CD4-positive, alpha-beta T cell (primary cell): Measurements from ENCODE around the gene ITGA4. TPM values are rescaled to one million over a fixed set of nuclear protein-coding genes. Genes with fewer than 3 reads are reported as not detected.

Experiments used
- ATAC-seq: fragments of 200-7000 bp; cut with Tn5 transposase; one replicate; pipeline ENCODE4 v1.10.0; 2022; ENCODE audit warnings: mild to moderate bottlenecking; ENCODE audit not compliant: poor library complexity
- CTCF ChIA-PET: fragments of 350-600 bp; sonication (Branson Sonifier 250); formaldehyde crosslinking; loops from one replicate; lab custom pipeline; 2021; ENCODE audit warnings: antibody characterized with exemption, inconsistent platforms; lab: Charles Lee
- POLR2A ChIA-PET: fragments of 350-600 bp; sonication (Branson Sonifier 250); formaldehyde crosslinking; loops from one replicate; lab custom pipeline; 2021; ENCODE audit warnings: antibody characterized with exemption, inconsistent platforms; lab: Charles Lee
- DNase-seq, 14 experiments: peaks; one replicate each; pipeline ENCODE4 v3.0.0-alpha.2; 2013 to 2020; ENCODE audit warnings: mixed read lengths in 2 of 14
- H3K27ac ChIP-seq, 2 donors: one replicate each; pipeline versions ENCODE4 v1.5.1 to v1.7.0; 2013; ENCODE audit warnings: low read length in 2 of 2, low read depth in 1 of 2, mild to moderate bottlenecking in 1 of 2
- H3K27me3 ChIP-seq, 2 experiments: 1 replicate in 1 of 2; 2 replicates in 1 of 2; pipeline versions ENCODE4 v1.6.1 to v1.7.0; 2013; ENCODE audit warnings: low read length in 2 of 2, control low read depth in 1 of 2, mild to moderate bottlenecking in 1 of 2, moderate library complexity in 1 of 2; ENCODE audit not compliant: insufficient read depth in 2 of 2, control insufficient read depth in 1 of 2
- H3K36me3 ChIP-seq: one replicate; pipeline ENCODE4 v1.6.1; 2013; ENCODE audit warnings: low read length, control low read depth; ENCODE audit not compliant: insufficient read depth
- H3K4me1 ChIP-seq: one replicate; pipeline ENCODE4 v1.6.1; 2013; ENCODE audit warnings: low read length, control low read depth; ENCODE audit not compliant: insufficient read depth
- H3K4me3 ChIP-seq: one replicate; pipeline ENCODE4 v1.5.1; 2013; ENCODE audit warnings: mild to moderate bottlenecking, low read length, moderate library complexity
- H3K9me3 ChIP-seq, 2 experiments: 1 replicate in 1 of 2; 2 replicates in 1 of 2; pipeline versions ENCODE4 v1.6.1 to v1.7.0; 2013; ENCODE audit warnings: low read length in 2 of 2, mild to moderate bottlenecking in 2 of 2, control low read depth in 1 of 2, moderate library complexity in 1 of 2; ENCODE audit not compliant: control insufficient read depth in 1 of 2, insufficient read depth in 1 of 2
- H3K27ac Mint-ChIP-seq: one replicate; pipeline ENCODE4 v1.8.0; 2020; ENCODE audit warnings: mixed read lengths
- H3K27me3 Mint-ChIP-seq: one replicate; pipeline ENCODE4 v1.8.0; 2021; ENCODE audit warnings: mixed read lengths
- H3K36me3 Mint-ChIP-seq: one replicate; pipeline ENCODE4 v1.8.0; 2021; ENCODE audit warnings: low read depth, mixed read lengths
- H3K4me1 Mint-ChIP-seq: one replicate; pipeline ENCODE4 v1.8.0; 2021; ENCODE audit warnings: low read depth, mixed read lengths
- H3K4me3 Mint-ChIP-seq: one replicate; pipeline ENCODE4 v1.8.0; 2020; ENCODE audit warnings: mild to moderate bottlenecking, mixed read lengths
- H3K9me3 Mint-ChIP-seq: one replicate; pipeline ENCODE4 v1.8.0; 2020; ENCODE audit warnings: mixed read lengths
- CTCF ChIP-seq: fragments of 200-600 bp; IDR thresholded peaks from one replicate; pipeline ENCODE4 v1.8.0; 2022; ENCODE audit warnings: antibody characterized with exemption, mild to moderate bottlenecking
- intact Hi-C, 2 experiments: fragments of 100-400 bp; cut with DNase I in 1 of 2; cut with micrococcal nuclease in 1 of 2; formaldehyde crosslinking; loops; one replicate each; pipeline versions ENCODE4 v1.15.1 to v1.9.0; 2023 to 2025; cut with DNase I, micrococcal nuclease
- total RNA-seq, 174 experiments: library from RNA in 2 of 174; stranded (reverse) in 2 of 174; gene quantifications; one replicate each; pipeline ENCODE4 v1.2.3 and lab custom pipeline; 2021 to 2026

ITGA4 gene
- total RNA-seq, 2 experiments from 2014 or later = 79.4 to 79.5 TPM

GRCh38 chr2:181554061-181554830 is 97.1 kb downstream of the ITGA4 start:
- Histone ChIP-seq H3K4me1 (no peaks in the 10 kb centered on the region), H3K36me3 (no peaks in the 10 kb centered on the region), H3K4me3 (no peak overlapping the region), H3K9me3 (no peaks in the 10 kb centered on the region), H3K27ac (no peak overlapping the region), H3K27me3 (no peaks in the 10 kb centered on the region)
- H3K27ac Mint-ChIP-seq = no peak overlapping the region
- no peaks in the 10 kb centered on the region for H3K27me3 Mint-ChIP-seq
- POLR2A ChIA-PET = interaction anchor here (0.7 kb wide), 1 partner anchor 813 kb away, joined by 3 read pairs; no protein-coding TSS in a partner anchor
- intact Hi-C loops = no loop called here
- no peaks in the 10 kb centered on the region for H3K36me3 Mint-ChIP-seq
- no peaks in the 10 kb centered on the region for H3K4me1 Mint-ChIP-seq
- H3K9me3 Mint-ChIP-seq = no peaks in the 10 kb centered on the region
- no peak overlapping the region for H3K4me3 Mint-ChIP-seq
- no peak for ATAC-seq
- no peak for TF ChIP-seq CTCF
- CTCF ChIA-PET = no interaction called here
- DNase-seq = no peak

- Mint-ChIP-seq H3K36me3 (no peaks in the 10 kb centered on the region), H3K9me3 (no peaks in the 10 kb centered on the region), H3K4me3 (no peak overlapping the region), H3K27ac (no peak overlapping the region), H3K4me1 (no peaks in the 10 kb centered on the region), H3K27me3 (no peaks in the 10 kb centered on the region)
- Histone ChIP-seq H3K27me3 (no peaks in the 10 kb centered on the region), H3K27ac (no peak overlapping the region), H3K4me3 (no peak overlapping the region), H3K9me3 (no peaks in the 10 kb centered on the region), H3K4me1 (no peaks in the 10 kb centered on the region), H3K36me3 (no peaks in the 10 kb centered on the region)
- intact Hi-C loops = no loop called here
- TF ChIP-seq CTCF = no peak
- no peak for DNase-seq
- POLR2A ChIA-PET = no interaction called here
- ATAC-seq = no peak
- CTCF ChIA-PET = no interaction called here
Measured at GRCh38 chr2:181558371-181558770, 101.2 kb downstream of the ITGA4 start.

- no peak for DNase-seq
- no peaks in the 10 kb centered on the region for H3K9me3 ChIP-seq
- Mint-ChIP-seq H3K4me3 (no peak overlapping the region), H3K4me1 (no peaks in the 10 kb centered on the region), H3K36me3 (no peaks in the 10 kb centered on the region), H3K27ac (no peak overlapping the region), H3K27me3 (no peaks in the 10 kb centered on the region), H3K9me3 (no peaks in the 10 kb centered on the region)
- CTCF ChIA-PET = interaction anchor here (0.9 kb wide), 1 partner anchor 30 kb away, joined by 4 read pairs; no protein-coding TSS in a partner anchor
- H3K4me3 ChIP-seq = no peak overlapping the region
- POLR2A ChIA-PET = no interaction called here
- H3K27ac ChIP-seq = no peak overlapping the region
- no peaks in the 10 kb centered on the region for H3K27me3 ChIP-seq
- ATAC-seq = no peak
- no peak for TF ChIP-seq CTCF
- no peaks in the 10 kb centered on the region for H3K36me3 ChIP-seq
- intact Hi-C loops = no loop called here
- H3K4me1 ChIP-seq = no peaks in the 10 kb centered on the region
Measured at GRCh38 chr2:181563101-181563692, 106.0 kb downstream of the ITGA4 start.
